Activated B cell treated with CpG ODN at 0.5 μM for 24 hours (primary cell): ENCODE measurements around the gene PCGF6. TPM values are rescaled to one million over a fixed set of nuclear protein-coding genes. Genes with fewer than 3 reads are reported as not detected.

ENCODE experiments used
- ATAC-seq: fragments of 200-7000 bp; cut with Tn5 transposase; one replicate; pipeline ENCODE4 v1.10.0; 2021; ENCODE audit warnings: low read depth, mild to moderate bottlenecking, moderate library complexity
- CTCF ChIA-PET: fragments of 350-600 bp; sonication (Branson Sonifier 250); formaldehyde crosslinking; loops from one replicate; lab custom pipeline; 2021; ENCODE audit warnings: antibody characterized with exemption; lab: Charles Lee
- POLR2A ChIA-PET: fragments of 350-600 bp; sonication (Branson Sonifier 250); formaldehyde crosslinking; loops from one replicate; lab custom pipeline; 2021; ENCODE audit warnings: antibody characterized with exemption; lab: Charles Lee
- DNase-seq: peaks from one replicate; pipeline ENCODE4 v3.0.0; 2022
- H3K27ac Mint-ChIP-seq: one replicate; pipeline ENCODE4 v1.8.0; 2020; ENCODE audit warnings: mixed read lengths
- H3K27me3 Mint-ChIP-seq: one replicate; pipeline ENCODE4 v1.8.0; 2021; ENCODE audit warnings: mixed read lengths
- H3K36me3 Mint-ChIP-seq: one replicate; pipeline ENCODE4 v1.8.0; 2021; ENCODE audit warnings: low read depth, mixed read lengths
- H3K4me1 Mint-ChIP-seq: one replicate; pipeline ENCODE4 v1.8.0; 2021; ENCODE audit warnings: mixed read lengths
- H3K4me3 Mint-ChIP-seq: one replicate; pipeline ENCODE4 v1.8.0; 2020; ENCODE audit warnings: mild to moderate bottlenecking, mixed read lengths
- H3K9me3 Mint-ChIP-seq: one replicate; pipeline ENCODE4 v1.8.0; 2020; ENCODE audit warnings: mixed read lengths
- CTCF ChIP-seq: fragments of 200-600 bp; IDR thresholded peaks from one replicate; pipeline ENCODE4 v1.8.0; 2022; ENCODE audit warnings: antibody characterized with exemption, mild to moderate bottlenecking
- intact Hi-C: fragments of 100-400 bp; cut with micrococcal nuclease; formaldehyde crosslinking; loops from one replicate; pipeline ENCODE4 v1.15.1; 2024
- total RNA-seq: library from RNA; stranded (reverse); gene quantifications from 2 replicates; pipeline ENCODE4 v1.2.3, GENCODE V29; 2022

The PCGF6 gene
- total RNA-seq, 1 donor from 2014 or later: 7.3 TPM

GRCh38 chr10:103395754-103396066 lies 44.8 kb upstream of the PCGF6 start:
- no peak for ATAC-seq
- no peak for DNase-seq
- Mint-ChIP-seq H3K27ac (peak overlapping the region; percentile 91), H3K4me1 (peaks cover 47% of the 10 kb centered on the region), H3K36me3 (peaks cover 63% of the 10 kb centered on the region), H3K4me3 (peak overlapping the region; percentile 98), H3K27me3 (no peaks in the 10 kb centered on the region), H3K9me3 (no peaks in the 10 kb centered on the region)
- intact Hi-C loops: loop anchor here (1.0 kb wide), 4 partner anchors 27 to 541 kb away; partner anchors contain the start of genes BORCS7, CNNM2 and PCGF6
- CTCF ChIA-PET: interaction anchor here (1.3 kb wide), 1 partner anchor 88 kb away, joined by 5 read pairs; no protein-coding TSS in a partner anchor
- TF ChIP-seq CTCF: no peak
- POLR2A ChIA-PET: interaction anchor here (0.5 to 3.2 kb wide), 6 partner anchors 17 to 1577 kb away, joined by 3 to 16 read pairs (median 3); partner anchors contain the start of genes OGA, PCGF6 and TAF5

GRCh38 chr10:103394180-103394579 lies 43.2 kb upstream of the PCGF6 start:
- H3K4me3 Mint-ChIP-seq: no peak overlapping the region
- no peak for TF ChIP-seq CTCF
- no peaks in the 10 kb centered on the region for H3K9me3 Mint-ChIP-seq
- no peak overlapping the region for H3K27ac Mint-ChIP-seq
- H3K36me3 Mint-ChIP-seq: peaks cover 60% of the 10 kb centered on the region
- H3K27me3 Mint-ChIP-seq: no peaks in the 10 kb centered on the region
- ATAC-seq: no peak
- H3K4me1 Mint-ChIP-seq: peaks cover 45% of the 10 kb centered on the region
- intact Hi-C loops: no loop called here
- CTCF ChIA-PET: no interaction called here
- DNase-seq: no peak
- POLR2A ChIA-PET: interaction anchor here (0.6 to 3.2 kb wide), 3 partner anchors 26 to 78 kb away, joined by 3 to 14 read pairs (median 4); partner anchors contain the start of genes PCGF6 and TAF5

GRCh38 chr10:103382769-103383168 lies 31.8 kb upstream of the PCGF6 start:
- no peak for TF ChIP-seq CTCF
- H3K36me3 Mint-ChIP-seq: peaks cover 55% of the 10 kb centered on the region
- ATAC-seq (peak; percentile 67), DNase-seq (no peak)
- H3K4me3 Mint-ChIP-seq: no peak overlapping the region
- ChIA-PET POLR2A (no interaction called here), CTCF (no interaction called here)
- peaks cover 4% of the 10 kb centered on the region for H3K4me1 Mint-ChIP-seq
- no peaks in the 10 kb centered on the region for H3K27me3 Mint-ChIP-seq
- intact Hi-C loops: no loop called here
- H3K27ac Mint-ChIP-seq: no peak overlapping the region
- H3K9me3 Mint-ChIP-seq: no peaks in the 10 kb centered on the region

- intact Hi-C loops: no loop called here
- DNase-seq: no peak
- H3K36me3 Mint-ChIP-seq: peaks cover 41% of the 10 kb centered on the region
These were observed 23.3 kb upstream of the PCGF6 start for GRCh38 chr10:103374263-103374662.

GRCh38 chr10:103373544-103373943 lies 22.6 kb upstream of the PCGF6 start:
- H3K27me3 Mint-ChIP-seq: no peaks in the 10 kb centered on the region
- POLR2A ChIA-PET: no interaction called here
- CTCF ChIA-PET: interaction anchor here (0.8 kb wide), 1 partner anchor 94 kb away, joined by 3 read pairs; no protein-coding TSS in a partner anchor
- H3K9me3 Mint-ChIP-seq: no peaks in the 10 kb centered on the region
- peaks cover 37% of the 10 kb centered on the region for H3K36me3 Mint-ChIP-seq
- H3K4me1 Mint-ChIP-seq: peaks cover 6% of the 10 kb centered on the region
- no peak overlapping the region for H3K27ac Mint-ChIP-seq
- intact Hi-C loops: no loop called here
- no peak for TF ChIP-seq CTCF
- no peak overlapping the region for H3K4me3 Mint-ChIP-seq
- no peak for DNase-seq
- ATAC-seq: no peak

More at GRCh38 chr10:103374263-103374662, 23.3 kb upstream of the PCGF6 start:
- ATAC-seq: no peak
- no peaks in the 10 kb centered on the region for H3K4me1 Mint-ChIP-seq
- no peaks in the 10 kb centered on the region for H3K27me3 Mint-ChIP-seq
- CTCF ChIA-PET: interaction anchor here (0.8 kb wide), 1 partner anchor 93 kb away, joined by 3 read pairs; no protein-coding TSS in a partner anchor
- no peak overlapping the region for H3K4me3 Mint-ChIP-seq
- TF ChIP-seq CTCF: no peak
- no peak overlapping the region for H3K27ac Mint-ChIP-seq
- no peaks in the 10 kb centered on the region for H3K9me3 Mint-ChIP-seq
- POLR2A ChIA-PET: no interaction called here
